ENCODE results near the gene SOCS3. TPM values are rescaled to one million over a fixed set of nuclear protein-coding genes. Genes with fewer than 3 reads are reported as not detected.

Gene SOCS3
- total RNA-seq, 2 donors from 2014 or later = 19.7 to 29.4 TPM

DNA sequence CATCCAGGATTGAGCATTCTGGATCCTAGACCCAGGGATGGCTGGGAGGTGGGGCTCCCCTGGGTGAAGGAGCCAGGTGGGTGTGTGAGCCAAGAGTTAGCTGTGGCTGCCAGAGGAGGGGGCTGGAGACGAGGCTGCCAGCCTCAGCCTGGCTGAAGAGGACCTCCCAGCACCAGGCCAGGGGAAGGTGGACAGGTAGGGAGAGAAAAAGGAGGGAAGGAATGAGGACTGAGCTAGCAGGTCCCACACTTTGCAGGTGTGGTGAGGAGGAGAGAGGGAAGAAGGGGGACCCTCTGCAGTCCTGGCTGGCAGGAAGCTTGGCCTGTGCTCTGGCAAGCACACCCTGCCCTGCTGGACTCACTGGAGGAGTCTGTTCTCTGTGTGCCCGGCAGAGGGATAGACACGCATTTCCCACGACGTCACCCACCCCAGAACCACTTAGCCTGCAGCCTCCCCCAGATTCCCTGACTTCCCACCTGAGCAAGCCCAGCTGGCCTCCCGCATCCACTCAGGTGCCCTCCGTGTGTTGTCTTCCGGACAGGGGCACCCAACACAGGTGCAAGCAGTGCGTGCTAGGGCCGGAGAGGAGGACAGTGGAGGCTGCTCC, 42.0 kb downstream of the SOCS3 start:
- DNase-seq = no peak
- no peak overlapping the region for H3K4me3 ChIP-seq
- peak overlapping the region; percentile 98 for H3K27ac ChIP-seq
- intact Hi-C loops (cut with DNase I) = no loop called here
- TF ChIP-seq, protein P1, sequence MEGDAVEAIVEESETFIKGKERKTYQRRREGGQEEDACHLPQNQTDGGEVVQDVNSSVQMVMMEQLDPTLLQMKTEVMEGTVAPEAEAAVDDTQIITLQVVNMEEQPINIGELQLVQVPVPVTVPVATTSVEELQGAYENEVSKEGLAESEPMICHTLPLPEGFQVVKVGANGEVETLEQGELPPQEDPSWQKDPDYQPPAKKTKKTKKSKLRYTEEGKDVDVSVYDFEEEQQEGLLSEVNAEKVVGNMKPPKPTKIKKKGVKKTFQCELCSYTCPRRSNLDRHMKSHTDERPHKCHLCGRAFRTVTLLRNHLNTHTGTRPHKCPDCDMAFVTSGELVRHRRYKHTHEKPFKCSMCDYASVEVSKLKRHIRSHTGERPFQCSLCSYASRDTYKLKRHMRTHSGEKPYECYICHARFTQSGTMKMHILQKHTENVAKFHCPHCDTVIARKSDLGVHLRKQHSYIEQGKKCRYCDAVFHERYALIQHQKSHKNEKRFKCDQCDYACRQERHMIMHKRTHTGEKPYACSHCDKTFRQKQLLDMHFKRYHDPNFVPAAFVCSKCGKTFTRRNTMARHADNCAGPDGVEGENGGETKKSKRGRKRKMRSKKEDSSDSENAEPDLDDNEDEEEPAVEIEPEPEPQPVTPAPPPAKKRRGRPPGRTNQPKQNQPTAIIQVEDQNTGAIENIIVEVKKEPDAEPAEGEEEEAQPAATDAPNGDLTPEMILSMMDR (IDR thresholded peaks at IDR 0.05) = no peak
- peaks cover 38% of the 10 kb centered on the region for H3K4me1 ChIP-seq
- no peaks in the 10 kb centered on the region for H3K9me3 ChIP-seq
- no peaks in the 10 kb centered on the region for H3K27me3 ChIP-seq
- H3K36me3 ChIP-seq = no peaks in the 10 kb centered on the region
- H3K9ac ChIP-seq (ENCODE audit: low read depth in 2 of 2, low read length in 2 of 2) = peak overlapping the region; percentile 60 to 83

DNA sequence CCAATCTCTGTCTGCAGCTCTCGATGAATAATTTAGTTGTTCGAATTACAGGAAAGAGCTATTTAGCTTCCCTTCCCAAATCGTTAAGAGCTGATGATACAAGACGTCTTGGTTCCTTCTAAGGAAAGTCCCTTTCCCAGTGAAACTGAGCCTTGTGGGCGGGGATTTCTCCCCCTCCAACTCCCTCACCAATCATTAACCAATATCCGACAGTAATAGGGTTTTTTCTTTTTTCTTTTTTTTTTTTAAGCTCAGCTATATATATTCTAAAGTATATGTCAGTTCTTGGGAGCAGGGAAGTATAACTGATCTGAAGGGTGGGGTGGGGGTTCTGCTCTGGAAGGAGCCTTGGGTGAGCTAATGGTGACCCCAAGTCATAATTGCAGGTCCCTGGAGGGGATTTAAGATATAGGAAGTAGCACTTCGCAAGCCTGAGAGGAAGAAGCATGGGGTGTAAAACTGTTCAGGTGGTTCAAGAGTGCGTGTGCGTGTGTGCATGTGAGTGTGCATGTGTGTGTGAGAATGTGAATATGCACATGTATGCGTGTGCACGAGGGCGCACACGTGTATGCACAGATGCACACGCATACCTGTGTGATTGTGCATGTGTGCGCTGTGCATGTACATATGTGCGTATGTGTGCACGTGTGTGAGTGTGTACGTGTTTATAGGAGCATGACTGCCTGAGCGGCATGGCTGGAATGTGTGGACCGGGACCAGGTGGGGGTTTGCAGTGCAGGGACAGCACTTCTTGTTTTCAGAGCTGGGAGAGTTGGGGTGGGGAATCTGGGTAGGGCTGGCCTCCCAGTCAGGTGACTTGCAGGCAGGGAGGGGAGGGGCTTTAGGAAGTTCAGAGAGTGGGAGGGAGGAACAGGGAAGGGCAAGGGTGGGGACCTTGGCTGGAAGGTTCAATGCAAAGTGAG, 42.7 kb downstream of the SOCS3 start:
- intact Hi-C loops (cut with DNase I) = no loop called here
- Histone ChIP-seq H3K9ac (ENCODE audit: low read depth in 2 of 2, low read length in 2 of 2) (peak overlapping the region; percentile 78 to 83), H3K4me3 (peak overlapping the region; percentile 8), H3K9me3 (no peaks in the 10 kb centered on the region), H3K36me3 (no peaks in the 10 kb centered on the region), H3K4me1 (peaks cover 38% of the 10 kb centered on the region), H3K27me3 (no peaks in the 10 kb centered on the region), H3K27ac (peak overlapping the region; percentile 98)
- DNase-seq = peak; percentile 94
- TF ChIP-seq, protein P1 (IDR thresholded peaks at IDR 0.05) = no peak

DNA sequence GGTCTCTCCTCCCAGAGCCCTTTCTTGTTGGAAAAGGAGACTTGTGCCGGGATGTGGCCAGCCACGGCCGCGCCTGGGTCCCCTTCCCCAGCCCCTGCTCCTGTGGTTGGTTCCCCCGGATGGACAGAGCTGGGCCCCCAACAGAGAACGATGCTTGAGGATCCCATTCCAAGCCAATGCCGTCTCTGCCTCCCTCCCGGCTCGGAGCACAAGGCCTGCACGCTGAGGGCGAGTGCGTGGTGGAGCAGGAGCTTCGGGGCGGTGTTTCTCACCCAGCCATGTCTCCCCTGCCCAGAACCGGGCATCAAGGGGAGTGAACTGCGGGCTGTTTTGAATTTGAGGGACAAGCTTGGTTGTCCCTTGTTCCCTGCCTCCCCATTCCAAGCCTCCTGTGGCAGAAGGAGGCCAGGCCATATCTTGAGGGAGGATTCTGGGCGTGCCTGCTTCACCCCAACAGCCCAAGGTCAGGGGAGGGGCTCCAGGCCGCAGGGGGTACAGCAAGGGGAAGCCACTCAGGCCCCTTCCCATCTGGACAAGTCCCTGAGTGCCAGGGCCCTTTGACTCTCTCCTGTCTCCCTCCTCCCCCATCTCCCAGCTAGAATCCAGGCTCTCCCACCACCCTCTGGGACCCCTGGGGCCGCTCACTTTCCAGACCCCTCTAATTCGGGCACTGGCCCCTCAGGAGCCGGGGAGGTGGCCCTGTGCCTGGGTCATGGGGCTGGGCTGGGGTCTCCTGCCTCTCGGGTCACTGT, 43.6 kb downstream of the SOCS3 start:
- no peaks in the 10 kb centered on the region for H3K27me3 ChIP-seq
- H3K27ac ChIP-seq = peak overlapping the region; percentile 98
- no peak for DNase-seq
- no peaks in the 10 kb centered on the region for H3K36me3 ChIP-seq
- H3K9me3 ChIP-seq = no peaks in the 10 kb centered on the region
- intact Hi-C loops (cut with DNase I) = no loop called here
- H3K4me1 ChIP-seq = peaks cover 38% of the 10 kb centered on the region
- TF ChIP-seq, protein P1 (IDR thresholded peaks at IDR 0.05) = no peak
- peak overlapping the region; percentile 78 to 83 for H3K9ac ChIP-seq (ENCODE audit: low read depth in 2 of 2, low read length in 2 of 2)
- H3K4me3 ChIP-seq = no peak overlapping the region

DNA sequence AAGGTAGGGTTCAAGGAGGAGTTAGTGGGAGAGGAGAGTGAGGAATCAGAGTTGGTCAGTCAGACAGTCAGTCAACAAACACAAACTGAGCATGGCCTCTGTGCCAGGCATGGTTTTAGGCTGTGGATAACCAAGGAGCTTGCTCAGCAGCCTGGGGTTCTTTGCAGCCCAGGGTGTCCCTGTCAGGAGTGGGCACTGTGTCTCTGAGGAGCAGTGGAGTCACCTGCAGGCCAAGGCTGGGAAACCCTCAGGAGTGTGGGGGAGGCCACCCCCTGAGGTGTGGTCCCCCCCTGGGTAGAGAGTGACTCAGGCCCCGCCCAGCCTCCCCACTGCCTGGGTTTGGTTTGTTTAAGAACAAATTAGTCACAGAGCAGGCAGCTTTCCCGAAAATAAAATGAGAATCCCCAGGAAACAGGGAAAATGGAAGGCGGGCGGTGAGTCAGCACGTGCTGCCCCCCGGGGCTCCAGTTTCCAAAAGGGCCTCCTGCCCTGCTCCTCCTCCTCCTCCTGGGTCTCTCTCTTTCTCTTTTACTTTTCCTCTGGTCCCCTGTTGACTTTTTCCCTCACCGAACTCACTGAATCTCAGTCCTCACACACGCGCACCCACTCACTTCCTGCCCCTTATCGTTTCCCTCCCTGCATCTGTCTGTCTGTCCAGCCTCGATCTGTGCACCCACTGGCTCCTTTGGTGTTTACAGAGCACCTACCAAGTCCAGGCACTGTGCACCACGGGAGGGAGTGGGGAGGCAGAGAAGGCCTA, 44.3 kb downstream of the SOCS3 start:
- DNase-seq = peak; percentile 88
- intact Hi-C loops (cut with DNase I) = no loop called here
- Histone ChIP-seq H3K4me3 (no peak overlapping the region), H3K4me1 (peaks cover 38% of the 10 kb centered on the region), H3K9ac (ENCODE audit: low read depth in 2 of 2, low read length in 2 of 2) (peak overlapping the region; percentile 78 to 83), H3K9me3 (no peaks in the 10 kb centered on the region), H3K27ac (peak overlapping the region; percentile 98), H3K27me3 (no peaks in the 10 kb centered on the region), H3K36me3 (no peaks in the 10 kb centered on the region)
- TF ChIP-seq, protein P1 (IDR thresholded peaks at IDR 0.05) = no peak
